ENCODE data around the gene TERF2IP.

The TERF2IP gene

DNA sequence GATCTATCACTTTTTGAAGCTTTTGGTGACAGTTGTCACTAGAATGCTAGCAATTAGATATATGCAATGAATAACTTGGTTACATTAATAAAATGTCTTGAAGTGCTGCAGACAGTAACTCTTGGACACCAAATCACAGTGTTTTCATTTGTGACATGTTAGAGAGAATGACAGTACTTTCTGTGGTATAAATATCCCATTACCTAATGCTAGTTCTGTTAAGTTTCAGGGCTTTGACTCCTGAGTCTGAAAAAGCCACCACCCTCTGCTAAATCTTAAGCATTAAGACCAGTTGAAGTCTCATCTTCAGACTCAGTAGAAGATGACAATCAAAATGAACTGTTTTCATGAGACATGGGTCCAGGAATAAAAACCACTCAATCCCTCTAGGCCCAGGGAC lies 39.8 kb downstream of the TERF2IP start:
- TF ChIP-seq, protein P1, sequence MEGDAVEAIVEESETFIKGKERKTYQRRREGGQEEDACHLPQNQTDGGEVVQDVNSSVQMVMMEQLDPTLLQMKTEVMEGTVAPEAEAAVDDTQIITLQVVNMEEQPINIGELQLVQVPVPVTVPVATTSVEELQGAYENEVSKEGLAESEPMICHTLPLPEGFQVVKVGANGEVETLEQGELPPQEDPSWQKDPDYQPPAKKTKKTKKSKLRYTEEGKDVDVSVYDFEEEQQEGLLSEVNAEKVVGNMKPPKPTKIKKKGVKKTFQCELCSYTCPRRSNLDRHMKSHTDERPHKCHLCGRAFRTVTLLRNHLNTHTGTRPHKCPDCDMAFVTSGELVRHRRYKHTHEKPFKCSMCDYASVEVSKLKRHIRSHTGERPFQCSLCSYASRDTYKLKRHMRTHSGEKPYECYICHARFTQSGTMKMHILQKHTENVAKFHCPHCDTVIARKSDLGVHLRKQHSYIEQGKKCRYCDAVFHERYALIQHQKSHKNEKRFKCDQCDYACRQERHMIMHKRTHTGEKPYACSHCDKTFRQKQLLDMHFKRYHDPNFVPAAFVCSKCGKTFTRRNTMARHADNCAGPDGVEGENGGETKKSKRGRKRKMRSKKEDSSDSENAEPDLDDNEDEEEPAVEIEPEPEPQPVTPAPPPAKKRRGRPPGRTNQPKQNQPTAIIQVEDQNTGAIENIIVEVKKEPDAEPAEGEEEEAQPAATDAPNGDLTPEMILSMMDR (IDR thresholded peaks at IDR 0.05): no peak
- Histone ChIP-seq H3K9me3 (ENCODE audit: control insufficient read depth, low read length) (no peaks in the 10 kb centered on the region), H3K27ac (no peak overlapping the region), H3K79me2 (no peaks in the 10 kb centered on the region), H2AFZ (no peak overlapping the region), H3K27me3 (ENCODE audit: control insufficient read depth, insufficient read depth, low read length) (no peaks in the 10 kb centered on the region), H3K9ac (no peak overlapping the region), H3K4me3 (ENCODE audit: low read depth, low read length) (no peak overlapping the region), H3K4me1 (no peaks in the 10 kb centered on the region), H3K36me3 (ENCODE audit: control insufficient read depth, insufficient read depth, low read length) (no peaks in the 10 kb centered on the region), H3K4me2 (ENCODE audit: low read length) (no peak overlapping the region)

DNA sequence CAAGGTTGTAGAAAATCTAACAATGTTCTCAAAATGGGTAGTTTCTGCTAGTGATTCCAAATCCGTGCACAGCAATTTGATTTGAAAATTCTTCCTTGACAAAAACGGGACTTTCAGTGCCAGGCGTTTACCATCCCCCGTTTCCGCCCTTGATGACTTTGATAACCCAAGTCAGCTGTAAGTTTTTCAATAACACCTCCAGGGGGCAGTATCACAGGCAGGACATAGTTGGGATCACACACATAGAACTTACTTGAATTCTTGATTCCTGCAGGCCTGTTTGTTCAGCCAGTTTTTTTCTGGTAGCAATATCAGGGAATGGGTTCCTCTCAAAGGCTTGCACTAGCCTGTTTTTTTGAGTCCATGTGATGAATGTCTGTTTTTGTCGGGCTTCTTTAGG lies 48.1 kb downstream of the TERF2IP start:
- Histone ChIP-seq H3K79me2 (no peaks in the 10 kb centered on the region), H3K4me2 (ENCODE audit: low read length) (no peak overlapping the region)

DNA sequence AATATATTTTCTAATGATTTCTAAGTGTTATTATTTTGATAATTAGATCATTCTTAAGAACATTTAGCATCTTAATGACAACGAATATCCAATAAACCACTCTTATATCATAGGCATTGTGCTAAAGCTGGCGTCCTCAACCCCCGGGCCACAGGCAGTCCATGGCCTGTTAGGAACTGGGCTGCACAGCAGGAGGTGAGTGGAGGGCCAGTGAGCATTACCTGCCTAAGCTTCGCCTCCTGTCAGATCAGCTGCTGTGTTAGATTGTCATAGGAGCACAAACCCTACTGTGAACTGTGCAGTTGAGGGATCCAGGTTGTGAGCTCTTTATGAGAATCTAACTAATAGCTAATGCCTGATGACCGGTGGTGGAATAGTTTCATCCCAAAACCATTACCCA lies 50.0 kb downstream of the TERF2IP start:
- no peak overlapping the region for H3K4me2 ChIP-seq (ENCODE audit: low read length)
- H3K4me3 ChIP-seq (ENCODE audit: low read depth, low read length): no peak overlapping the region
- H2AFZ ChIP-seq: no peak overlapping the region
- H3K9ac ChIP-seq: no peak overlapping the region
- H3K9me3 ChIP-seq (ENCODE audit: control insufficient read depth, low read length): no peaks in the 10 kb centered on the region
- H3K36me3 ChIP-seq (ENCODE audit: control insufficient read depth, insufficient read depth, low read length): no peaks in the 10 kb centered on the region
- H3K27ac ChIP-seq: no peak overlapping the region
- no peaks in the 10 kb centered on the region for H3K4me1 ChIP-seq
- H3K79me2 ChIP-seq: no peaks in the 10 kb centered on the region
- TF ChIP-seq, protein P1 (IDR thresholded peaks at IDR 0.05): no peak
- H3K27me3 ChIP-seq (ENCODE audit: control insufficient read depth, insufficient read depth, low read length): no peaks in the 10 kb centered on the region

More for the DNA sequence above, 48.1 kb downstream of the TERF2IP start:
- TF ChIP-seq, protein P1 (IDR thresholded peaks at IDR 0.05): no peak
- H2AFZ ChIP-seq: no peak overlapping the region
- H3K4me3 ChIP-seq (ENCODE audit: low read depth, low read length): no peak overlapping the region
- no peaks in the 10 kb centered on the region for H3K27me3 ChIP-seq (ENCODE audit: control insufficient read depth, insufficient read depth, low read length)
- no peaks in the 10 kb centered on the region for H3K4me1 ChIP-seq
- no peak overlapping the region for H3K9ac ChIP-seq
- H3K36me3 ChIP-seq (ENCODE audit: control insufficient read depth, insufficient read depth, low read length): no peaks in the 10 kb centered on the region
- H3K9me3 ChIP-seq (ENCODE audit: control insufficient read depth, low read length): no peaks in the 10 kb centered on the region
- no peak overlapping the region for H3K27ac ChIP-seq

DNA sequence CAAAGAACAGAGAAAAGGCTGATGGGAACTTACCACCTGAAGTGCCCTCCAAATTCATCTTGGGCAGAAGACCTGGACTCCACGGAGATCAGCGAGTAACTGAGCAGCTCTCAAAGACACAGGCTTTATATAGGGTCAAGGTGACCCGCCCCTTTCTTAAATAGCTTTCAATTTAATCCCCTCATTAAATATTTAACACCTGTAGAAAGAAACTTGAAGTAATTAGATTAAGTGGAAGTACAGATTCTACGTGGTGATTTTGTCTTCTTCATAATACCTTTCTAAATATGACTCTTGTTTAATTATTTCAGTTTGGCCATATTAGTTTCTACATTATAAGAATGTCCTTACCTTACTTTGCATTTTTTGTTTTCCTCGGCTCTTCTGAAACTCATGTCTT lies 53.8 kb downstream of the TERF2IP start, which contains the start of gene DUXB:
DUXB (minus strand) TSS at position 101 of the 400 bp plus-strand sequence; CDS start at position 58, 43 bp downstream.
- Histone ChIP-seq H3K9ac (no peak within 1 kb of the TSS), H3K9me3 (ENCODE audit: control insufficient read depth, low read length) (no peaks in the 10 kb centered on the region), H2AFZ (no peak within 1 kb of the TSS), H3K27me3 (ENCODE audit: control insufficient read depth, insufficient read depth, low read length) (no peaks in the 10 kb centered on the region), H3K4me3 (ENCODE audit: low read depth, low read length) (no peak within 1 kb of the TSS), H3K27ac (no peak within 1 kb of the TSS), H3K4me1 (no peaks in the 10 kb centered on the region), H3K79me2 (no peaks in the 10 kb centered on the region), H3K36me3 (ENCODE audit: control insufficient read depth, insufficient read depth, low read length) (no peaks in the 10 kb centered on the region), H3K4me2 (ENCODE audit: low read length) (no peak within 1 kb of the TSS)
- TF ChIP-seq, protein P1 (IDR thresholded peaks at IDR 0.05): no peak

DNA sequence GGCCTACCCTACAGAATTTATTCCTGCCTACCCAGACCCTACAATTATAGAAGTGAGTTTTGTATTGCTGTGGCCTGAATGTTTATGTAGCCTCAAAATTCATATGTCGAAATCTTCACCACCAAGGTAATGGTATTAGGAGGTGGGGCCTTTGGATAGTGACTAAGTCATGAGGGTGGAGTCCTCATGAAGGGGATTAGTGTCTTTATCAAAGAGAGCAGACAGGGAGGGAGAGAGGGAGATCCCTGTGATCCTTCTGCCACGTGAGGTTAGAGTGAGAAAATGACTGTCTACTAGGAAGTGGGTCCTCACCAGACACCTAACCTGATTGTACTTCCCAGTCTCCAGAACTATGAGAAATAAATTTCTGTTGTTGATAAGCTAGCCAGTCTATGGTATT lies 54.7 kb downstream of the TERF2IP start:
- Histone ChIP-seq H3K27ac (no peak overlapping the region), H3K4me1 (no peaks in the 10 kb centered on the region), H3K36me3 (ENCODE audit: control insufficient read depth, insufficient read depth, low read length) (no peaks in the 10 kb centered on the region), H3K9me3 (ENCODE audit: control insufficient read depth, low read length) (no peaks in the 10 kb centered on the region), H3K79me2 (no peaks in the 10 kb centered on the region), H3K9ac (no peak overlapping the region), H2AFZ (no peak overlapping the region), H3K4me2 (ENCODE audit: low read length) (no peak overlapping the region), H3K27me3 (ENCODE audit: control insufficient read depth, insufficient read depth, low read length) (no peaks in the 10 kb centered on the region), H3K4me3 (ENCODE audit: low read depth, low read length) (no peak overlapping the region)
- TF ChIP-seq, protein P1 (IDR thresholded peaks at IDR 0.05): no peak

Measured in parathyroid adenoma (tissue), 2 donors.